HepG2 (cell line): ENCODE results near the gene KSR1. TPM values are rescaled to one million over a fixed set of nuclear protein-coding genes. Genes with fewer than 3 reads are reported as not detected.

ENCODE experiments used
- ATAC-seq: fragments of 200-7000 bp; cut with Tn5 transposase; 3 replicates; pipeline ENCODE4 v1.9.1; 2020; ENCODE audit warnings: mild to moderate bottlenecking, moderate library complexity
- BruUV-seq: library from RNA; stranded (reverse); fragments of 400-500 nt; replicated peaks from 2 replicates; lab custom pipeline; 2021; lab: Mats Ljungman, UMichigan
- CTCF ChIA-PET: fragments of 300-600 bp; formaldehyde crosslinking; extraction: SDS; loops from one replicate; lab custom pipeline; 2021; ENCODE audit warnings: low total read pairs, inconsistent platforms, low intra/inter-chr PET ratio; lab: Yijun Ruan, JAX
- POLR2A ChIA-PET: fragments of 350-600 bp; sonication (Branson Sonifier 250); formaldehyde crosslinking; loops from one replicate; lab custom pipeline; 2020; ENCODE audit warnings: antibody characterized with exemption, inconsistent platforms; lab: Yijun Ruan, JAX
- DNase-seq: peaks from one replicate; pipeline ENCODE4 v3.0.0-alpha.2; 2015; ENCODE audit warnings: low spot score
- FAIRE-seq: peaks from 3 replicates; lab custom pipeline; 2011; peaks lifted over from hg19 to GRCh38; lab: Jason Lieb, UNC
- H2AFZ ChIP-seq: one replicate; pipeline ENCODE4 v1.6.1; 2011; ENCODE audit warnings: low read length, inconsistent platforms
- H3K27ac ChIP-seq: fragments of 300-600 bp; 3 replicates; pipeline ENCODE4 v1.8.0; 2011; ENCODE audit warnings: mixed run types, mild to moderate bottlenecking, mixed read lengths, low read length, inconsistent platforms; ENCODE audit not compliant: insufficient read depth; ENCODE audit errors: extremely low read length
- H3K27me3 ChIP-seq, 2 experiments: fragments of 200-600 bp in 1 of 2; 2 replicates in 1 of 2; 3 replicates in 1 of 2; pipeline versions ENCODE4 v1.6.0 to v1.8.0; 2011; ENCODE audit warnings: low read length in 2 of 2, mild to moderate bottlenecking in 2 of 2, moderate library complexity in 2 of 2, inconsistent platforms in 1 of 2; ENCODE audit not compliant: insufficient read depth in 2 of 2, control insufficient read depth in 1 of 2
- H3K36me3 ChIP-seq, 2 experiments: fragments of 200-600 bp in 1 of 2; replicated peaks in 1 of 2; 2 replicates in 1 of 2; 3 replicates in 1 of 2; pipeline versions ENCODE4 v1.5.1 to v1.8.0; 2011; ENCODE audit warnings: low read length in 2 of 2, inconsistent platforms in 1 of 2; ENCODE audit not compliant: insufficient read depth in 2 of 2, control insufficient read depth in 1 of 2
- H3K4me1 ChIP-seq: 2 replicates; pipeline ENCODE4 v1.5.1; 2012; ENCODE audit warnings: low read length, inconsistent platforms; ENCODE audit not compliant: insufficient read depth
- H3K4me2 ChIP-seq: 2 replicates; pipeline ENCODE4 v1.6.0; 2011; ENCODE audit warnings: low read depth, low read length, inconsistent platforms
- H3K4me3 ChIP-seq, 3 experiments: fragments of 200-600 bp in 1 of 3; sonication (generic), shearing (Covaris generic) in 1 of 3; replicated peaks in 1 of 3; 2 replicates each; pipeline ENCODE4 v1.5.1; 2011 to 2016; ENCODE audit warnings: low read length in 3 of 3, inconsistent platforms in 2 of 3, low read depth in 2 of 3, mild to moderate bottlenecking in 2 of 3, control low read depth in 1 of 3, mixed read lengths in 1 of 3; ENCODE audit not compliant: insufficient read depth in 1 of 3
- H3K79me2 ChIP-seq: one replicate; pipeline ENCODE4 v1.6.1; 2011; ENCODE audit warnings: low read length, inconsistent platforms; ENCODE audit not compliant: insufficient read depth
- H3K9ac ChIP-seq: 2 replicates; pipeline ENCODE4 v1.6.0; 2011; ENCODE audit warnings: mild to moderate bottlenecking, low read depth, low read length, inconsistent platforms; ENCODE audit not compliant: insufficient read depth
- H3K9me3 ChIP-seq: 2 replicates; pipeline ENCODE4 v1.5.1; 2012; ENCODE audit warnings: mild to moderate bottlenecking, low read length
- H4K20me1 ChIP-seq: 2 replicates; pipeline ENCODE4 v1.6.0; 2011; ENCODE audit warnings: inconsistent platforms, mild to moderate bottlenecking, low read length, moderate library complexity; ENCODE audit not compliant: insufficient read depth
- ERF ChIP-seq: IDR thresholded peaks from 2 replicates; pipeline ENCODE4 v1.6.1; 2018; ENCODE audit warnings: missing biosample characterization, missing genetic modification reagents
- KLF6 ChIP-seq: IDR thresholded peaks from 2 replicates; pipeline ENCODE4 v1.8.0; 2016; ENCODE audit warnings: missing biosample characterization, missing genetic modification reagents
- MIER2 ChIP-seq: IDR thresholded peaks from 2 replicates; pipeline ENCODE4 v1.6.1; 2016; ENCODE audit warnings: missing biosample characterization, missing genetic modification reagents
- MXD1 ChIP-seq: sonication (generic); formaldehyde crosslinking; IDR thresholded peaks from 2 replicates; pipeline ENCODE4 v1.4.0; 2020; ENCODE audit warnings: mild to moderate bottlenecking, missing genetic modification reagents
- NCOA5 ChIP-seq: sonication (generic); formaldehyde crosslinking; IDR thresholded peaks from 2 replicates; pipeline ENCODE4 v1.4.0; 2020; ENCODE audit warnings: missing genetic modification reagents
- SMC3 ChIP-seq: IDR thresholded peaks from 2 replicates; pipeline ENCODE4 v1.6.1; 2011; ENCODE audit warnings: low read length, improper control_type of control experiment
- TBP ChIP-seq: sonication (generic); formaldehyde crosslinking; IDR thresholded peaks from 2 replicates; pipeline ENCODE4 v1.5.0; 2020; ENCODE audit warnings: missing genetic modification reagents
- THAP11 ChIP-seq: IDR thresholded peaks from 2 replicates; pipeline ENCODE4 v1.6.1; 2016; ENCODE audit warnings: missing biosample characterization, missing genetic modification reagents
- TRIM24 ChIP-seq: sonication (generic); formaldehyde crosslinking; IDR thresholded peaks from 2 replicates; pipeline ENCODE4 v1.8.0; 2022; ENCODE audit warnings: mild to moderate bottlenecking, missing genetic modification reagents
- ZNF768 ChIP-seq: sonication (generic); formaldehyde crosslinking; IDR thresholded peaks from 2 replicates; pipeline ENCODE4 v1.4.0; 2020; ENCODE audit warnings: missing genetic modification reagents
- ZNF788 ChIP-seq: sonication (generic); formaldehyde crosslinking; IDR thresholded peaks from 2 replicates; pipeline ENCODE4 v1.5.0; 2020; ENCODE audit warnings: mild to moderate bottlenecking, missing genetic modification reagents, borderline replicate concordance
- WGBS: methylation state at CpG from one replicate; pipeline ENCODE4 v1.1.6; 2017; ENCODE audit warnings: low lambda C conversion rate; 5-methylcytosine and 5-hydroxymethylcytosine counted together
- in situ Hi-C: cut with HindIII; loops from 2 replicates; pipeline ENCODE4 v1.10.0; 2017; ENCODE audit warnings: low pct_unique_long_range_greater_than_20kb; ENCODE audit not compliant: extremely low pct_ligation_motif_present
- intact Hi-C: fragments of 100-400 bp; cut with micrococcal nuclease; formaldehyde crosslinking; loops from one replicate; pipeline ENCODE4 v1.10.0; 2022; ENCODE audit not compliant: unreplicated experiment
- polyA plus RNA-seq, 8 experiments: library from polyadenylated mRNA; depleted of rRNA in 3 of 8; stranded (reverse) in 7 of 8; unstranded in 1 of 8; fragments of >200 nt; fragmentation: Illumina TruSeq in 4 of 8; extraction: Trizol in 4 of 8; gene quantifications; 2 replicates each; pipeline versions ENCODE4 v1.2.1 to v1.2.3, GENCODE V29; 2011 to 2016; ENCODE audit warnings: low read depth in 4 of 8, missing spikeins in 1 of 8, mixed read lengths in 1 of 8; ENCODE audit not compliant: insufficient read depth in 1 of 8
- total RNA-seq, 5 experiments: library from RNA; depleted of rRNA; stranded (reverse); fragments of >200 nt; fragmentation: Illumina TruSeq; extraction: Trizol; gene quantifications; 2 replicates each; pipeline ENCODE4 v1.2.3, GENCODE V29; 2016; ENCODE audit warnings: low read depth in 1 of 5
- TF ChIP-seq, protein P1 (sequence below): IDR thresholded peaks from 2 replicates; pipeline ENCODE4 v1.6.1; 2012; ENCODE audit warnings: low read length, improper control_type of control experiment
- TF ChIP-seq, protein P2 (sequence below): sonication (generic); formaldehyde crosslinking; IDR thresholded peaks from 2 replicates; pipeline ENCODE4 v1.5.0; 2020; ENCODE audit warnings: mild to moderate bottlenecking, missing genetic modification reagents, moderate library complexity
- TF ChIP-seq, protein P3 (sequence below), 2 experiments: sonication (generic) in 1 of 2; formaldehyde crosslinking in 1 of 2; IDR thresholded peaks; 2 replicates each; pipeline versions ENCODE4 v1.4.0 to v1.6.1; 2018 to 2020; ENCODE audit warnings: missing genetic modification reagents in 2 of 2, borderline replicate concordance in 1 of 2, low read depth in 1 of 2, mild to moderate bottlenecking in 1 of 2, missing biosample characterization in 1 of 2

The KSR1 gene
- total and polyA plus RNA-seq, 2 of the 13 experiments (the other 11 are each of a cell fraction or from before 2014, with no cell fraction given) = 10.1 to 16.6 TPM

DNA sequence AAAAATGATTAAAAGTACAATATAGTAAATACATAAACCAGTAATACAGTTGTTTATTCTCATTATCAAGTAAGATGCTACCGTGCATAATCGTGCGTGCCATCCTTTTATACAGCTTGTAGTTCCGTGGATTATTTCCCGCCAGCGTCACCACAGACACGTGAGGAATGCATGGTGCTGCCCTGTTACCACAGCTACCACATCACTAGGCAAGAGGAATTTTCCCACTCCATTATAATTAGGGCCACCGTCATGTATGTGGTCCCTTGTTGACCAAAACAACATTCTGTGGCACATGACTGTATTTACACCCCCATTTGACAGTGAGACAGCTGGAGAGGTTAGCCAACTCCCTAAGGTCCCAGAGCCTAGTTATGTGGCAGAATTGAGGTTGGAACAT is 144.2 kb downstream of the KSR1 start (continued):
- TF ChIP-seq, protein P1, sequence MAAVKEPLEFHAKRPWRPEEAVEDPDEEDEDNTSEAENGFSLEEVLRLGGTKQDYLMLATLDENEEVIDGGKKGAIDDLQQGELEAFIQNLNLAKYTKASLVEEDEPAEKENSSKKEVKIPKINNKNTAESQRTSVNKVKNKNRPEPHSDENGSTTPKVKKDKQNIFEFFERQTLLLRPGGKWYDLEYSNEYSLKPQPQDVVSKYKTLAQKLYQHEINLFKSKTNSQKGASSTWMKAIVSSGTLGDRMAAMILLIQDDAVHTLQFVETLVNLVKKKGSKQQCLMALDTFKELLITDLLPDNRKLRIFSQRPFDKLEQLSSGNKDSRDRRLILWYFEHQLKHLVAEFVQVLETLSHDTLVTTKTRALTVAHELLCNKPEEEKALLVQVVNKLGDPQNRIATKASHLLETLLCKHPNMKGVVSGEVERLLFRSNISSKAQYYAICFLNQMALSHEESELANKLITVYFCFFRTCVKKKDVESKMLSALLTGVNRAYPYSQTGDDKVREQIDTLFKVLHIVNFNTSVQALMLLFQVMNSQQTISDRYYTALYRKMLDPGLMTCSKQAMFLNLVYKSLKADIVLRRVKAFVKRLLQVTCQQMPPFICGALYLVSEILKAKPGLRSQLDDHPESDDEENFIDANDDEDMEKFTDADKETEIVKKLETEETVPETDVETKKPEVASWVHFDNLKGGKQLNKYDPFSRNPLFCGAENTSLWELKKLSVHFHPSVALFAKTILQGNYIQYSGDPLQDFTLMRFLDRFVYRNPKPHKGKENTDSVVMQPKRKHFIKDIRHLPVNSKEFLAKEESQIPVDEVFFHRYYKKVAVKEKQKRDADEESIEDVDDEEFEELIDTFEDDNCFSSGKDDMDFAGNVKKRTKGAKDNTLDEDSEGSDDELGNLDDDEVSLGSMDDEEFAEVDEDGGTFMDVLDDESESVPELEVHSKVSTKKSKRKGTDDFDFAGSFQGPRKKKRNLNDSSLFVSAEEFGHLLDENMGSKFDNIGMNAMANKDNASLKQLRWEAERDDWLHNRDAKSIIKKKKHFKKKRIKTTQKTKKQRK = no peak
- TF ChIP-seq, all 625 proteins: peak for 0

GRCh38 chr17:27601069-27601974 is 145.1 kb downstream of the KSR1 start:
- ATAC-seq (peak; percentile 17; the same call in 2 of the 3 replicates), DNase-seq (peak; percentile 56), FAIRE-seq (peak; percentile 90)
- WGBS = 83% methylated on average over 11 of the region's 11 CpGs
- ChIA-PET POLR2A (no interaction called here), CTCF (interaction anchor here (0.8 to 5.3 kb wide), 12 partner anchors 32 to 365 kb away, joined by 3 to 66 read pairs (median 4); partner anchors contain the start of gene KSR1)
- peaks cover 4% of the 10 kb centered on the region; the same call in 1 of the 2 replicates for H4K20me1 ChIP-seq
- no peaks in the 10 kb centered on the region for H3K27me3 ChIP-seq
- intact Hi-C loops (loop anchor here (1.0 to 10.0 kb wide), 4 partner anchors 31 to 367 kb away; no protein-coding TSS in a partner anchor), in situ Hi-C loops (no loop called here)
- no peak overlapping the region for H3K9ac ChIP-seq
- no peak overlapping the region for H3K4me3 ChIP-seq
- no peak overlapping the region for H2AFZ ChIP-seq
- H3K4me1 ChIP-seq = no peaks in the 10 kb centered on the region
- no peak overlapping the region for H3K4me2 ChIP-seq
- no TSS peak for BruUV-seq
- H3K9me3 ChIP-seq = no peaks in the 10 kb centered on the region
- no peaks in the 10 kb centered on the region for H3K79me2 ChIP-seq
- H3K36me3 ChIP-seq = peaks cover 29 to 54% of the 10 kb centered on the region in 2 experiments
- H3K27ac ChIP-seq = no peak overlapping the region
- peak; percentile 67 for TF ChIP-seq ZNF768
- TF ChIP-seq TRIM24 (CRISPR knock-in tag) = no peak
- TF ChIP-seq ZNF788 (CRISPR knock-in tag) = no peak
- TF ChIP-seq, protein P2, sequence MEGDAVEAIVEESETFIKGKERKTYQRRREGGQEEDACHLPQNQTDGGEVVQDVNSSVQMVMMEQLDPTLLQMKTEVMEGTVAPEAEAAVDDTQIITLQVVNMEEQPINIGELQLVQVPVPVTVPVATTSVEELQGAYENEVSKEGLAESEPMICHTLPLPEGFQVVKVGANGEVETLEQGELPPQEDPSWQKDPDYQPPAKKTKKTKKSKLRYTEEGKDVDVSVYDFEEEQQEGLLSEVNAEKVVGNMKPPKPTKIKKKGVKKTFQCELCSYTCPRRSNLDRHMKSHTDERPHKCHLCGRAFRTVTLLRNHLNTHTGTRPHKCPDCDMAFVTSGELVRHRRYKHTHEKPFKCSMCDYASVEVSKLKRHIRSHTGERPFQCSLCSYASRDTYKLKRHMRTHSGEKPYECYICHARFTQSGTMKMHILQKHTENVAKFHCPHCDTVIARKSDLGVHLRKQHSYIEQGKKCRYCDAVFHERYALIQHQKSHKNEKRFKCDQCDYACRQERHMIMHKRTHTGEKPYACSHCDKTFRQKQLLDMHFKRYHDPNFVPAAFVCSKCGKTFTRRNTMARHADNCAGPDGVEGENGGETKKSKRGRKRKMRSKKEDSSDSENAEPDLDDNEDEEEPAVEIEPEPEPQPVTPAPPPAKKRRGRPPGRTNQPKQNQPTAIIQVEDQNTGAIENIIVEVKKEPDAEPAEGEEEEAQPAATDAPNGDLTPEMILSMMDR (CRISPR knock-in tag) = peak; percentile 85
- TF ChIP-seq, protein P3, sequence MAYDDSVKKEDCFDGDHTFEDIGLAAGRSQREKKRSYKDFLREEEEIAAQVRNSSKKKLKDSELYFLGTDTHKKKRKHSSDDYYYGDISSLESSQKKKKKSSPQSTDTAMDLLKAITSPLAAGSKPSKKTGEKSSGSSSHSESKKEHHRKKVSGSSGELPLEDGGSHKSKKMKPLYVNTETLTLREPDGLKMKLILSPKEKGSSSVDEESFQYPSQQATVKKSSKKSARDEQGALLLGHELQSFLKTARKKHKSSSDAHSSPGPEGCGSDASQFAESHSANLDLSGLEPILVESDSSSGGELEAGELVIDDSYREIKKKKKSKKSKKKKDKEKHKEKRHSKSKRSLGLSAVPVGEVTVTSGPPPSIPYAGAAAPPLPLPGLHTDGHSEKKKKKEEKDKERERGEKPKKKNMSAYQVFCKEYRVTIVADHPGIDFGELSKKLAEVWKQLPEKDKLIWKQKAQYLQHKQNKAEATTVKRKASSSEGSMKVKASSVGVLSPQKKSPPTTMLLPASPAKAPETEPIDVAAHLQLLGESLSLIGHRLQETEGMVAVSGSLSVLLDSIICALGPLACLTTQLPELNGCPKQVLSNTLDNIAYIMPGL (CRISPR knock-in tag; IDR thresholded peaks at IDR 0.05; ENCODE audit: borderline replicate concordance in 1 of 2, low read depth in 1 of 2) = no peak
- TF ChIP-seq THAP11 (CRISPR knock-in tag) = 0 out of 2 replicates have a peak, but pooled peaks have one; percentile 29
- TF ChIP-seq ERF (CRISPR knock-in tag) = no peak
- TF ChIP-seq MIER2 (CRISPR knock-in tag) = no peak
- TF ChIP-seq MXD1 = no peak
- TF ChIP-seq KLF6 (CRISPR knock-in tag) = no peak
- TF ChIP-seq TBP (CRISPR knock-in tag) = no peak
- TF ChIP-seq NCOA5 = no peak
- TF ChIP-seq SMC3 = peak; percentile 73
